CD4-positive, alpha-beta T cell treated with Interleukin-6 at 100 ng/mL for 8 hours (primary cell): ENCODE results near the gene SYNE2.
"Not testable (repeated sequence)": the region's sequence is repeated elsewhere in the genome, so short reads cannot be mapped to it uniquely, and the experiment has no call there.

Source experiments
- DNase-seq: peaks from one replicate; pipeline ENCODE4 v3.0.0-alpha.2; 2020; ENCODE audit warnings: mixed read lengths, low spot score

SYNE2 gene

GRCh38 chr14:64125270-64125669 is 272.5 kb downstream of the SYNE2 start:
- DNase-seq = no peak

- no peak for DNase-seq
Observed at GRCh38 chr14:64126548-64126947, 273.7 kb downstream of the SYNE2 start.

GRCh38 chr14:64137657-64138290 is 285.0 kb downstream of the SYNE2 start:
- DNase-seq = no peak

GRCh38 chr14:64147126-64147790 is 294.5 kb downstream of the SYNE2 start:
- DNase-seq = no peak

- DNase-seq = no peak
Observed at GRCh38 chr14:64149921-64150320, 297.1 kb downstream of the SYNE2 start.

GRCh38 chr14:64158608-64159007 is 305.8 kb downstream of the SYNE2 start:
- no peak for DNase-seq

- no peak for DNase-seq
Observed at GRCh38 chr14:64159588-64159987, 306.8 kb downstream of the SYNE2 start.

GRCh38 chr14:64170181-64170580 is 317.4 kb downstream of the SYNE2 start:
- DNase-seq = no peak

GRCh38 chr14:64174922-64175782 is 322.3 kb downstream of the SYNE2 start:
- no peak for DNase-seq

GRCh38 chr14:64176330-64176729 is 323.5 kb downstream of the SYNE2 start:
- no peak for DNase-seq

GRCh38 chr14:64178814-64179213 is 326.0 kb downstream of the SYNE2 start:
- DNase-seq = no peak

- not testable (repeated sequence) for DNase-seq
Observed at GRCh38 chr14:64182908-64183307, 330.1 kb downstream of the SYNE2 start.

GRCh38 chr14:64184103-64184729 is 331.4 kb downstream of the SYNE2 start:
- no peak for DNase-seq

- DNase-seq = no peak
Observed at GRCh38 chr14:64185184-64185583, 332.4 kb downstream of the SYNE2 start.

- no peak for DNase-seq
Observed at GRCh38 chr14:64186231-64187129, 333.7 kb downstream of the SYNE2 start.

- no peak for DNase-seq
Observed at GRCh38 chr14:64187331-64187730, 334.5 kb downstream of the SYNE2 start.

- DNase-seq = no peak
Observed at GRCh38 chr14:64190974-64191502, 338.2 kb downstream of the SYNE2 start.

GRCh38 chr14:64191756-64192155 is 339.0 kb downstream of the SYNE2 start:
- no peak for DNase-seq

GRCh38 chr14:64193821-64194220 is 341.0 kb downstream of the SYNE2 start:
- DNase-seq = no peak

GRCh38 chr14:64194404-64194803 is 341.6 kb downstream of the SYNE2 start:
- no peak for DNase-seq

- DNase-seq = peak; percentile 14
Observed at GRCh38 chr14:64195199-64195598, 342.4 kb downstream of the SYNE2 start.
